Inflammatory macrophage (primary cell): ENCODE results near the gene ETV7.
"Not testable (repeated sequence)": the region's sequence is repeated elsewhere in the genome, so short reads cannot be mapped to it uniquely, and the experiment has no call there.

ENCODE experiments used
- DNase-seq, 2 donors: peaks; one replicate each; pipeline ENCODE4 v3.0.0-alpha.2; 2020 to 2022

ETV7 gene

GRCh38 chr6:36363371-36363752 is 24.1 kb downstream of the ETV7 start:
- not testable (repeated sequence) for DNase-seq

GRCh38 chr6:36362551-36363370 is 24.7 kb downstream of the ETV7 start:
- DNase-seq: peak; percentile 58 to 78

DNA sequence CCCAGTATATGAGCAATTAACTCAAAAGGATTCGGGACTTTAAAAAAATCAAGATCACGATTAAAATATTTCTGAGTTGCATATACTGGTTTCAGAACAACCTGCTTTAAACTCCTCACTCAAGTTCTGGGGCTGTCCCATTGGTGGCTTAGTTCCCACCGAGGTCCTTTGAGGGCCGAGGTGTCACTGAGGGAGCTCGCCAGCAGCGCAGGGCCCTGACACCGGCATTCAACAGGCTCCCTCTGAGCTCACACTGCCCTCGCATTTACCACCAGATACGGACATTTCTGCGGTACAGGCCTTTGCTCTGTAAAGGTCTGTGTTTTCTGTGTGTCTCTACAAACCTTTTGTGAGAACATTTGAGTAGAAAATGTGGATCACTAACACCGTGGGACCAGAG is 26.4 kb downstream of the ETV7 start:
- no peak for DNase-seq

DNA sequence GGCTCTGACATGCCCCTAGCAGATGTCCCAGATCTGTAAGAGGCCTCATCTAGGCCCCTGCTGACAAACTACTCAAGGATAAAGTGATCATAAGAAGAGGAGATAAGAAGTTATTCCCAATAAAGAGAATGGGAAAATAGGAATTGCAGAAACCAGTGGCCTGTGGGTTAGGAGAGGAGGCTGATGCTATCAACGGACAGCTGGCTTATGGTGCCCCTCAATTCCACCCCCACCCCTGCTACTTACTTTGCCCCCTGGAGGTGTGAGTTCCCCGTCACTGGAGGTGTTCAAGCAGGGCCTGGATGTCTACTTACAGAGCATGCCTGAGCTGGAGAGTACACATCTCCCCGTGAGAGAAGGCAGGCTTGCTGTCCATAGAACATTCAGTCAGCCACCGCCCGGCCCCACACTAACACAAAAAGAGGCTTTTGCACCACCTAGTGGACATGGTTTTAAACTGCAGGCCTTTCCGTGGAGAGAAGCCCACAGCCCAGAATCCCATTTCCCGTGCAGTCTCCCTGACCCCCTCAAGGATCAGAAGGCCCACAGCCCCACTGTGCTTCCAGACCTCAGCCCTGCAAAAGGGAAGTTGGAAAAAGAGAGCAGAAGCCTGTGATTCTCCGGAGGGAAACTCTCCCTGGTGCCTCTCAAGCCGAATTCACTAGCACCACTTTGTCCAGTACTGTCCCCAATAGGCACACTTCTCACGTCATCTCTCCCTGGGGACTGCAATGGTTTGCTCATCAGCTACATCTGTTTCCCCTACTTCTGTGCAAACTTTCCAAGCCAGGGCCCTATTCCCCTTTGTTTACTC is 27.0 kb downstream of the ETV7 start:
- peak; percentile 76 to 78 for DNase-seq

DNA sequence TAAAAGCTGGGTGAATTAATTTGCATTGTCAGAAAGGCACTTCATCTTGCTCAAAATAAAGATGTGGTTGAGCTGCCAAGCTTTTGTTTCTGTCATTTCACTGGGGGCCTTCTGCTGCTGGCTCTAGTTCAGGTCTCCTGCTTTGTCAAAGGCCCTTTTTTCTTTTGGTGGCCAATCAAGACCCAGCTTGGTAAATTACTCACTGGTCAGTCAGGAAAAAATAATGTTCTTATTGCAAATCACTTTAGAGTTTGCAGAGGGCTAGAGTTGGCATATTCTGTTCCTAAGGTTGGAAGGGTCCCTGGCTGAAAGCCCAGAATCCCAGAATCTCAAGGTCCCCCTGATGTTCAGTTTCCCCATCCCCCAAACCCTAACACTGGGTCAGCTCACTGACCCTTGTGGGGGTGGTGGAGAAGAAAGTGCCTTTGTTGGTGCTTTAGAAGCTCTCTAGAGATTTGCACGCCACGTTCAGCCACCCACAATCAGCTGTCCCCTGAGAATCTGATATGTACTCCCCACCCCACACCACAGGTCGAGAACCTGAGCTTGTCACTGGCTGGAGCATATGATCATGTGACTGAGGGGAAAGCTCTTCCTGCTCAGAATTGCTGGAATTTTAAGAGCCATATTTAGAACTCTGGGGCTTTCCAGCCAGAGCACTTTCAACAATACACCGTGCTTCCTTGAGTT is 29.1 kb downstream of the ETV7 start:
- no peak for DNase-seq

- DNase-seq: no peak
Measured at GRCh38 chr6:36357872-36358225, 29.6 kb downstream of the ETV7 start.

- DNase-seq: peak; percentile 31 to 41
Measured at GRCh38 chr6:36355819-36356218, 31.6 kb downstream of the ETV7 start.

GRCh38 chr6:36353411-36353915 is 34.0 kb downstream of the ETV7 start:
- peak; percentile 28 to 69 for DNase-seq

DNA sequence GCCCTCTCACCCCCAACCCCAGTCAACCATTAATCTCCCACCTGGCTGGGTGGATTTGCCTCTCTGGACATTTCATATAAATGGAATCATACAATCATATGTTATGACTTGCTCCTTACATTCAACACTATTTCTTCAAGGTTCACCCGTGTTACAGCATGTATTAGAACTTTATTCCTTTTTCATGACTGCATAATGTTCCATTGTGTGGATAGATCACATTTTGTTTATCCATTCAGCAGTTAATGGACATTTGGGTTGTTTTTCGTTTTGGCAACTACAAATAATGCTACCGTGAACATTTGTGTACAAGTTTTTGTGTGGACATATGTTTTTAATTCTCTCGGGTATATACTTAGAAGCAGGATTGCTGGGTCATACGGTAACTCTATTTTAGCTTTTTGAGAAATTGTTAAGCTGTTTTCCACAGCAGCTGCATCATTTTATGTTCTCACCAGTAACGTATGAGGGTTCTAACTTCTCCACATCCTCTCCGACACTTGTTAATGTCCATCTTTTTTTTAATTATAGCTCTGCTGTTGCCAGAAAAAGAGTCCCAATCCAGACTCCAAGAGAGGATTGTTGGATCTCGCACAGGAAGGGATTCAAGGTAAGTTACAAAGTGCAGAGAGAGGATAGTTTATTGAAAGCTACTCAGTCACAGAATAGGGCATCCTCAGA is 34.9 kb downstream of the ETV7 start:
- DNase-seq: no peak

GRCh38 chr6:36350681-36351571 is 36.5 kb downstream of the ETV7 start:
- DNase-seq: no peak

DNA sequence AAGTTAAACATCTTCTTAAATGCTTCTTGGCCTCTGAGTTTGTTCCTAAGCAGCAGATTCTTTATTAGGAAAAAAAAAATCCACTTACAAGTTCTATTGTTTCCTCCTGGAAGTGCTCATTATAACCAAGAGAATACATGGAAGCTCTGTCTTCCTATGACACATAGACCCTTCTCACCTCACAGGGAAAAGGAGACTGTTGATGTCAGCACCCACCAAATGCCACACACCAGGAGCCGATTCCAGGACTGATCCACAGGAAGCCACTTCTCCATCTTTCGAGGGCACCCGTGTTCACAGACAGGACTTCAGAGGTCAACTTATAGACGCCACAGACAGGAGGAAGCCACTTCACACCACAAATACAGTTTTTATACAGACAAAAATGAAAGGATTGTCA is 37.4 kb downstream of the ETV7 start:
- DNase-seq: no peak

GRCh38 chr6:36349240-36349639 is 38.2 kb downstream of the ETV7 start:
- DNase-seq: no peak

DNA sequence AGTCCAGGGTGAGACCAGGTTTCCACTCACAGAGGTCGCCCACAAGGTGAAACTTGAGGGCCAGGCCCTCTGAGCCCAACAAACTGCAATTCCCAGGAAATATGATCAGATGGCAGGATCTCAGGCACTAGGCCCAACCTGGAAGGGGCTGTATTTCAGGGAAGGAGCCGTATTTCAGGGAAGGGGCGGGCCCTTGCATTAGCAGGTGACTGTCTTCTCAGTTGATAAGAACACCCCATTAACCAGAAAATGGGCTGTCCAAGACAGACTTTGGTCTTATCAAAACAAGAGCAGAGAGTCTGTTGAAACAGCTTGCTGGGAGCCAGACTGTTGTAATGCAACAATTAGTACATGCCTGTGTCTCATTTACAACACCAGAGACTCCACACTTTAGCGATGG is 39.8 kb downstream of the ETV7 start:
- DNase-seq: no peak

- DNase-seq: no peak
Measured at GRCh38 chr6:36346486-36347273, 40.8 kb downstream of the ETV7 start.

GRCh38 chr6:36345681-36346466 is 41.6 kb downstream of the ETV7 start:
- no peak for DNase-seq

DNA sequence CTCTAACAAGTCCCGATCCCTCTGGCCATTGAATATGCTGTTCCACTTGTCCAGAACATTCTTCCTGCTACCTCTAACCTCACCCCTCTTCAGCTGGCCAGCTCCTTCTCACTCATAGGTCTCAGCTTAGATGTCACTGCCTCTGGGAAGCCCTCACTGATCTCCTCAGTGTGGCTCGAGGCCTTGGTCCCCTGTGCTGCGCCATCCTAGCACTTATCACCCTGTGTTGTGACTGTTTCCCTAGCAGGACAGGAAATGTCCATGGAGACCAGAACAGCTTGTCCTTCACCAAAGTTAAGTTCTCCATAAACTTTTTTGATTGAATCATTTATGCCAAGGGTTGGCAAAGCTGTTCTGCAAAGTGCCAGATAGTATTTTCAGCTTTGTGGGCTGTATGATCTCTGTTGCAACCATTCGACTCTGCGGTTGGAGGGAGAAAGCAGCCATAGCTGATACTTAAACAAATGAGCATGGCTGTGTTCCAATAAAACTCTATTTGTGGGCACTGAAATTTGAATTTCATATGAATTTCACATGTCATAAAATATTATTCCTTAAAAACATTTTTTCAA is 44.3 kb downstream of the ETV7 start:
- peak in 1 of 2 donors; percentile 18 for DNase-seq

DNA sequence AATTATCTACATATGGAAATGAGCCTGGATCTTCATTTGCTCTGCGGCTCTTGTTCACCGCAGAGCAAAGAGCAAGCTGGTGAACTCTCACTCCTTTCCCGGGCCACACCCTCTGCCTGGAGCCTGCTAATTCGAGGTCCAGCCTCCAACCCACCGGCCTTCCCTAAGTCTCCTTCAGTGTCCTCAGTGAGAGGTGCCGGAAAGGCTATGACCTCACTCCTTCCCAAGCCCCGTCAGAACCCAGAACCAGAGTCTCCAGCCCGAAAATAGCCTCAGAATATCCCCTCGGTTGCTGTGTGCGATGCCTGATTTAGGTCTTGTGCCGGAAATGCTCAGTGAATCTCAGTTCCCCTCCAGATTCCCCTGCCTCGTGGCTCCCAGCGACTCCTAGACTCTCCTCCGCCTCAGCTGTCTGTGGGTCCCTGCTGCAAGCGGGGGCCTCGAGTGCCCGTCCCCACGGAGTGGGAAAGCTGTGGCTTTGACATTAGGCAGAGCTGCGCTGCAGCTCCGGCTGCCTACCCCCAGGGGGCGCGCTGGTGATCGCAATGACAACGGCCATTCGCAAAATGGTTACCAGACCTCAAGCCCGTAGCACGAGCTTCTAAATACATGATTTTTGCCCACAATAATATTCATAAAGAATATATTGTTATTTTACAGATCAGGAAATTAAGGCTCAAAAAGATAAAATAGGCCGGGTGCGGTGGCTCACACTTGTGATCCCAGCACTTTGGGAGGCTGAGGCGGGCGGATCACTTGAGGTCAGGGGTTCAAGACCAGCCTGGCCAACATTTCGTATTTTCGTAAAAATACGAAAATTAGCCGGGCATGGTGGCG is 46.6 kb downstream of the ETV7 start:
- DNase-seq: peak; percentile 69 to 77

- DNase-seq: no peak
Measured at GRCh38 chr6:36340306-36340617, 47.2 kb downstream of the ETV7 start.

DNA sequence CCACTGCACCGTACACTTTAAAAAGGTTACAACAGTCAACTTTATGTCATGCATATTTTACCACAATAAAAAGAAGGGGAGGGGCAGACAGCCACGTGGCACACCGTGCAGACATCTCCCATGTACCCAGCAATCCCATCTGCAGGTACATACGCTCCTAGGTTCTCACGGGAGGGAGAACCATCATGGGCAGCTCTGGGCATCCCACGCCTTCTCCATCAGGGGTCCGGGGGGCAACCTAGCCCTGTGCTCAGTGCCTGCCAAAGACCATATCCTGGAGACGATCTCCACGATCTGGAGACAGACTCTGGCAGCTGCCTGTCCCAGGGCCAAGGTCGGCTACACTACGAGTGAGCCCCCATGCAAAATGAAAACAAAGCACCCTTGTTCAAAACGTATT is 48.3 kb downstream of the ETV7 start:
- DNase-seq: no peak
